GM12892 (cell line): Measurements from ENCODE around the gene PODN.

Experiments used
- POLR2A ChIP-seq: IDR thresholded peaks from 2 replicates; pipeline ENCODE4 v1.6.1; 2011; ENCODE audit warnings: low read depth, low read length, control low read depth
- POLR2AphosphoS5 ChIP-seq: IDR thresholded peaks from 2 replicates; pipeline ENCODE4 v1.6.1; 2011; ENCODE audit warnings: low read depth, low read length, control low read depth

- no peak for TF ChIP-seq POLR2AphosphoS5
- TF ChIP-seq POLR2A: no peak
Observed at GRCh38 chr1:53071915-53072314, 9.9 kb downstream of the PODN start.
